Endodermal cell (in vitro differentiated cells): ENCODE measurements around the gene CRACDL. TPM values are rescaled to one million over a fixed set of nuclear protein-coding genes. Genes with fewer than 3 reads are reported as not detected.

ENCODE experiments used
- DNase-seq: peaks from one replicate; pipeline ENCODE4 v3.0.0-alpha.2; 2017
- H3K27ac ChIP-seq: 2 replicates; pipeline ENCODE4 v1.5.1; 2013; ENCODE audit warnings: mild to moderate bottlenecking, low read depth, low read length, moderate library complexity
- H3K27me3 ChIP-seq: 2 replicates; pipeline ENCODE4 v1.6.1; 2013; ENCODE audit warnings: mild to moderate bottlenecking, low read length, moderate library complexity; ENCODE audit not compliant: insufficient read depth, control insufficient read depth, poor library complexity, severe bottlenecking
- H3K36me3 ChIP-seq: 2 replicates; pipeline ENCODE4 v1.7.0; 2013; ENCODE audit warnings: mild to moderate bottlenecking, low read length, moderate library complexity; ENCODE audit not compliant: control insufficient read depth, insufficient read depth
- H3K4me1 ChIP-seq: one replicate; pipeline ENCODE4 v1.7.0; 2013; ENCODE audit warnings: low read length; ENCODE audit not compliant: control insufficient read depth, insufficient read depth
- H3K4me3 ChIP-seq: 2 replicates; pipeline ENCODE4 v1.5.1; 2013; ENCODE audit warnings: mild to moderate bottlenecking, low read length, moderate library complexity
- H3K9ac ChIP-seq: 2 replicates; pipeline ENCODE4 v1.6.1; 2013; ENCODE audit warnings: mild to moderate bottlenecking, low read length, moderate library complexity; ENCODE audit not compliant: poor library complexity, severe bottlenecking; ENCODE audit errors: extremely low read depth
- H3K9me3 ChIP-seq: 2 replicates; pipeline ENCODE4 v1.6.1; 2013; ENCODE audit warnings: mild to moderate bottlenecking, low read length, moderate library complexity; ENCODE audit not compliant: control insufficient read depth
- H3K27ac Mint-ChIP-seq: 2 replicates; pipeline ENCODE4 v1.8.0; 2020; ENCODE audit warnings: mixed read lengths
- H3K27me3 Mint-ChIP-seq: 2 replicates; pipeline ENCODE4 v1.8.0; 2021; ENCODE audit warnings: mild to moderate bottlenecking, mixed read lengths; ENCODE audit not compliant: insufficient read depth
- H3K36me3 Mint-ChIP-seq: 2 replicates; pipeline ENCODE4 v1.8.0; 2020; ENCODE audit warnings: low read depth, mixed read lengths
- H3K4me1 Mint-ChIP-seq: 2 replicates; pipeline ENCODE4 v1.8.0; 2020; ENCODE audit warnings: mixed read lengths
- H3K4me3 Mint-ChIP-seq: 2 replicates; pipeline ENCODE4 v1.8.0; 2020; ENCODE audit warnings: mild to moderate bottlenecking, moderate library complexity, mixed read lengths
- H3K9me3 Mint-ChIP-seq: 2 replicates; pipeline ENCODE4 v1.8.0; 2020; ENCODE audit warnings: mild to moderate bottlenecking, mixed read lengths
- WGBS, 2 experiments: methylation state at CpG; one replicate each; pipeline versions ENCODE4 v1.1.5 to v1.1.7; 2013; ENCODE audit warnings: missing lambda C conversion rate in 2 of 2, mixed read lengths in 1 of 2; ENCODE audit not compliant: insufficient coverage in 1 of 2, insufficient read length in 1 of 2; 5-methylcytosine and 5-hydroxymethylcytosine counted together
- total RNA-seq, 2 donors: library from RNA; stranded (reverse); fragmentation: NEBNext Ultra II Directional in 1 of 2; extraction: Animal tissue kit (Norgen Biotek cat#: 25700) in 1 of 2; gene quantifications; 2 replicates in 1 of 2; 3 replicates in 1 of 2; pipeline ENCODE4 v1.2.1, GENCODE V29; 2021
- TF ChIP-seq, protein P1 (sequence below): fragments of 200-600 bp; sonication (generic); conservative IDR thresholded peaks from 2 replicates; pipeline ENCODE4 v1.5.0; 2021; ENCODE audit warnings: antibody characterized with exemption, mild to moderate bottlenecking

The CRACDL gene
- total RNA-seq, 2 donors from 2014 or later: 0.26 to 0.31 TPM

DNA sequence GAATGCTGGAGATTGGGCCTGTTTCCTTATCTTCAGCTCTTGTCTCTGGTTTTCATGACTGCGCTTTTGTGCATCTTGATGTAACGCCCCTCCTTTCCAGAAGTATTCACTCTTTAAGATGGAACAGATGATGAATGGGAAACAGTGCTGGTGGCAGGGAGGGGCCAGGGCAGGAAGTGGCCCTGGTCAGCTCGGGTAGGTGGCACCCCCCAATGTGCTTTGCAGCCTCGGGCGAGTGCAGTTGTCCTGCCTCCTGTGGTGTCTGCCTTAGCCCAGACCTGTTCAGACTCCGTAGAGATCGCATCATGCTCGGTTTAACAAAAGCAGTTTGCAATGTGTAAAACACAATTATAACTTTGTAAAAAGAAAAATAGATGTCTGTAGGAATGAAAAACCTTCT is 188.1 kb downstream of the CRACDL start:
- H3K4me1 Mint-ChIP-seq: no peaks in the 10 kb centered on the region
- no peaks in the 10 kb centered on the region for H3K9me3 ChIP-seq
- no peak overlapping the region for H3K4me3 ChIP-seq
- no peak overlapping the region for H3K27ac ChIP-seq
- no peak overlapping the region for H3K9ac ChIP-seq
- H3K27me3 ChIP-seq: peaks cover 19% of the 10 kb centered on the region
- no peaks in the 10 kb centered on the region for H3K4me1 ChIP-seq
- TF ChIP-seq, protein P1, sequence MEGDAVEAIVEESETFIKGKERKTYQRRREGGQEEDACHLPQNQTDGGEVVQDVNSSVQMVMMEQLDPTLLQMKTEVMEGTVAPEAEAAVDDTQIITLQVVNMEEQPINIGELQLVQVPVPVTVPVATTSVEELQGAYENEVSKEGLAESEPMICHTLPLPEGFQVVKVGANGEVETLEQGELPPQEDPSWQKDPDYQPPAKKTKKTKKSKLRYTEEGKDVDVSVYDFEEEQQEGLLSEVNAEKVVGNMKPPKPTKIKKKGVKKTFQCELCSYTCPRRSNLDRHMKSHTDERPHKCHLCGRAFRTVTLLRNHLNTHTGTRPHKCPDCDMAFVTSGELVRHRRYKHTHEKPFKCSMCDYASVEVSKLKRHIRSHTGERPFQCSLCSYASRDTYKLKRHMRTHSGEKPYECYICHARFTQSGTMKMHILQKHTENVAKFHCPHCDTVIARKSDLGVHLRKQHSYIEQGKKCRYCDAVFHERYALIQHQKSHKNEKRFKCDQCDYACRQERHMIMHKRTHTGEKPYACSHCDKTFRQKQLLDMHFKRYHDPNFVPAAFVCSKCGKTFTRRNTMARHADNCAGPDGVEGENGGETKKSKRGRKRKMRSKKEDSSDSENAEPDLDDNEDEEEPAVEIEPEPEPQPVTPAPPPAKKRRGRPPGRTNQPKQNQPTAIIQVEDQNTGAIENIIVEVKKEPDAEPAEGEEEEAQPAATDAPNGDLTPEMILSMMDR: no peak
- no peaks in the 10 kb centered on the region for H3K36me3 ChIP-seq
- no peak overlapping the region for H3K4me3 Mint-ChIP-seq
- H3K27me3 Mint-ChIP-seq: peaks cover 29% of the 10 kb centered on the region
- WGBS, 2 experiments: 68 to 75% methylated on average over 5 to 8 of the region's 8 CpGs
- no peaks in the 10 kb centered on the region for H3K9me3 Mint-ChIP-seq
- no peak for DNase-seq
- H3K36me3 Mint-ChIP-seq: no peaks in the 10 kb centered on the region
- H3K27ac Mint-ChIP-seq: no peak overlapping the region

DNA sequence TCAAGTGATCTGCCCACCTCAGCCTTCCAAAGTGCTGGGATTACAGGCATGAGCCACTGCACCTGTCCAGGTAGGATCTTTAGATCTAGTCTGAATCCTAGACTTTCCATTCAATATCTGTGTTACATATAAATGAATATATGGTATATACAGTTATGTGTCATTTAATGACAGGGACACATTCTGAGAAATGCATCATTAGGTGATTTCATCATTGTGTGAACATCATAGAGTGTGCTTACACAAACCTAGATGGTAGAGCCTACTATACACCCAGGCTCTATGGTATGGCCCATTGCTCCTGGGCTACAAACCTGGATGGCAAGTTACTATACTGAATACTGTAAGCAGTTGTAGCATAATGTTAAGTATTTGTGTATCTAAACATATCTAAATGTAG is 189.6 kb downstream of the CRACDL start:
- Histone ChIP-seq H3K9me3 (no peaks in the 10 kb centered on the region), H3K4me1 (no peaks in the 10 kb centered on the region), H3K4me3 (no peak overlapping the region), H3K27ac (no peak overlapping the region), H3K9ac (no peak overlapping the region), H3K36me3 (no peaks in the 10 kb centered on the region), H3K27me3 (peaks cover 5% of the 10 kb centered on the region)
- peaks cover 30% of the 10 kb centered on the region for H3K27me3 Mint-ChIP-seq
- H3K4me1 Mint-ChIP-seq: no peaks in the 10 kb centered on the region
- no peak overlapping the region for H3K4me3 Mint-ChIP-seq
- no peaks in the 10 kb centered on the region for H3K9me3 Mint-ChIP-seq
- H3K27ac Mint-ChIP-seq: no peak overlapping the region
- DNase-seq: no peak
- H3K36me3 Mint-ChIP-seq: no peaks in the 10 kb centered on the region
- TF ChIP-seq, protein P1: no peak

- WGBS, 2 experiments: 93 to 100% methylated on average over 4 to 5 of the region's 5 CpGs
- H3K9ac ChIP-seq: no peak overlapping the region
- Mint-ChIP-seq H3K27me3 (peaks cover 26% of the 10 kb centered on the region), H3K36me3 (no peaks in the 10 kb centered on the region), H3K9me3 (no peaks in the 10 kb centered on the region), H3K4me3 (no peak overlapping the region), H3K27ac (no peak overlapping the region), H3K4me1 (no peaks in the 10 kb centered on the region)
- H3K4me3 ChIP-seq: no peak overlapping the region
- H3K36me3 ChIP-seq: no peaks in the 10 kb centered on the region
- H3K27me3 ChIP-seq: no peaks in the 10 kb centered on the region
- H3K27ac ChIP-seq: no peak overlapping the region
- TF ChIP-seq, protein P1: no peak
- no peak for DNase-seq
- H3K9me3 ChIP-seq: no peaks in the 10 kb centered on the region
- H3K4me1 ChIP-seq: no peaks in the 10 kb centered on the region
Measured at GRCh38 chr2:98744595-98744994, 191.4 kb downstream of the CRACDL start.

Other genes starting within 250 kb of the CRACDL start
- 10 to 100 TPM in 1 of 2 donors, 1 to 10 TPM in 1; 8.2 to 11.1 TPM for gene MGAT4A, start 205.1 kb downstream of the CRACDL start, total RNA-seq
- gene C2orf15, start 205.5 kb upstream of the CRACDL start, total RNA-seq: 1 to 10 TPM; 3.1 to 6.5 TPM
- 10 to 100 TPM in 1 of 2 donors, 1 to 10 TPM in 1; 7.8 to 12.4 TPM for gene TSGA10, start 218.7 kb upstream of the CRACDL start, total RNA-seq
- 10 to 100 TPM in 1 of 2 donors, 1 to 10 TPM in 1; 8.0 to 12.2 TPM for gene LIPT1, start 218.7 kb upstream of the CRACDL start, total RNA-seq
- gene MITD1, start 244.8 kb upstream of the CRACDL start, total RNA-seq: 10 to 100 TPM; 39.2 to 47.3 TPM
- gene MRPL30, start 245.0 kb upstream of the CRACDL start, total RNA-seq: 10 to 100 TPM; 39.8 to 46.1 TPM